CD4-positive, CD25-positive, alpha-beta regulatory T cell (primary cell): Measurements from ENCODE around the gene FBXO34. TPM values are rescaled to one million over a fixed set of nuclear protein-coding genes. Genes with fewer than 3 reads are reported as not detected.

ENCODE experiments used
- ATAC-seq, 2 donors: fragments of 150-1000 bp; cut with Tn5 transposase; one replicate each; pipeline ENCODE4 v1.10.0; 2021; ENCODE audit warnings: low read depth in 2 of 2, moderate number of reproducible peaks in 2 of 2, moderate library complexity in 1 of 2
- DNase-seq, 3 donors: peaks; one replicate each; pipeline versions ENCODE4 v3.0.0 to v3.0.0-alpha.2; 2012 to 2022; ENCODE audit warnings: mixed read lengths in 1 of 3
- H3K27ac ChIP-seq: one replicate; pipeline ENCODE4 v1.7.0; 2013; ENCODE audit warnings: mild to moderate bottlenecking, low read length; ENCODE audit not compliant: insufficient read depth, poor library complexity, severe bottlenecking
- H3K27me3 ChIP-seq: one replicate; pipeline ENCODE4 v1.7.0; 2013; ENCODE audit warnings: low read length; ENCODE audit not compliant: control insufficient read depth, insufficient read depth
- H3K36me3 ChIP-seq: one replicate; pipeline ENCODE4 v1.7.0; 2013; ENCODE audit warnings: mild to moderate bottlenecking, low read length, moderate library complexity; ENCODE audit not compliant: control insufficient read depth, insufficient read depth
- H3K4me1 ChIP-seq: 2 replicates; pipeline ENCODE4 v1.7.0; 2013; ENCODE audit warnings: mild to moderate bottlenecking, low read length; ENCODE audit not compliant: insufficient read depth, control insufficient read depth, poor library complexity, severe bottlenecking
- H3K4me3 ChIP-seq: one replicate; pipeline ENCODE4 v1.7.0; 2013; ENCODE audit warnings: low read depth, mild to moderate bottlenecking, low read length, moderate library complexity
- H3K9me3 ChIP-seq, 2 experiments: 1 replicate in 1 of 2; 2 replicates in 1 of 2; pipeline ENCODE4 v1.7.0; 2013; ENCODE audit warnings: low read length in 2 of 2, mild to moderate bottlenecking in 1 of 2, moderate library complexity in 1 of 2; ENCODE audit not compliant: control insufficient read depth in 2 of 2
- H3K27ac Mint-ChIP-seq, 3 donors: one replicate each; pipeline ENCODE4 v1.8.0; 2020 to 2022; ENCODE audit warnings: mild to moderate bottlenecking in 3 of 3, mixed read lengths in 3 of 3, moderate library complexity in 2 of 3
- H3K27me3 Mint-ChIP-seq: one replicate; pipeline ENCODE4 v1.8.0; 2022; ENCODE audit warnings: mild to moderate bottlenecking, mixed read lengths
- H3K36me3 Mint-ChIP-seq: one replicate; pipeline ENCODE4 v1.8.0; 2020; ENCODE audit warnings: mixed read lengths
- H3K4me1 Mint-ChIP-seq, 4 donors: one replicate each; pipeline ENCODE4 v1.8.0; 2020 to 2022; ENCODE audit warnings: mixed read lengths in 4 of 4, mild to moderate bottlenecking in 1 of 4
- H3K4me3 Mint-ChIP-seq, 4 donors: one replicate each; pipeline ENCODE4 v1.8.0; 2020 to 2022; ENCODE audit warnings: mild to moderate bottlenecking in 4 of 4, mixed read lengths in 4 of 4, moderate library complexity in 3 of 4
- H3K9me3 Mint-ChIP-seq, 7 donors: one replicate each; pipeline ENCODE4 v1.8.0; 2020 to 2022; ENCODE audit warnings: mixed read lengths in 7 of 7, mild to moderate bottlenecking in 3 of 7, moderate library complexity in 2 of 7
- polyA plus RNA-seq, 4 donors: library from polyadenylated mRNA; unstranded; fragments of 300-500 nt; fragmentation: Illumina TruSeq; gene quantifications; one replicate each; pipeline ENCODE4 v1.2.3, GENCODE V29; 2021
- total RNA-seq: library from RNA; stranded (reverse); gene quantifications from one replicate; pipeline ENCODE4 v1.2.3, GENCODE V29; 2022

FBXO34 gene
- total RNA-seq, result 32.4 TPM
- 10 to 100 TPM; 28.8 to 41.6 (median 33.4) TPM for polyA plus RNA-seq

- H3K27me3 ChIP-seq, result no peaks in the 10 kb centered on the region
- peaks cover 14% of the 10 kb centered on the region for H3K27me3 Mint-ChIP-seq
- H3K9me3 Mint-ChIP-seq, result no peaks in the 10 kb centered on the region
- DNase-seq (peak; percentile 98 to 99 (median 99)), ATAC-seq (peak; percentile 92 to 93)
- H3K4me1 ChIP-seq, result peaks cover 17% of the 10 kb centered on the region
- peak within 1 kb of the TSS; percentile 89 for H3K4me3 ChIP-seq
- H3K4me1 Mint-ChIP-seq, result peaks cover 20 to 41% (median 30%) of the 10 kb centered on the region in 4 donors
- H3K9me3 ChIP-seq, result no peaks in the 10 kb centered on the region
- H3K36me3 ChIP-seq, result no peaks in the 10 kb centered on the region
- H3K27ac ChIP-seq, result peak within 1 kb of the TSS; percentile 82
- no peaks in the 10 kb centered on the region for H3K36me3 Mint-ChIP-seq
- peak within 1 kb of the TSS; percentile 90 to 96 (median 93) for H3K27ac Mint-ChIP-seq
- peak within 1 kb of the TSS; percentile 90 to 95 (median 94) for H3K4me3 Mint-ChIP-seq
These were observed at the start of gene FBXO34 for GRCh38 chr14:55270832-55271571. Gene FBXO34 (plus strand): TSS chr14:55271421. CDS start chr14:55350391, 78,970 bp downstream.

GRCh38 chr14:55221968-55222367, 49.3 kb upstream of the FBXO34 start:
- H3K9me3 ChIP-seq, result peaks cover 11% of the 10 kb centered on the region in 2 experiments
- no peak overlapping the region for H3K4me3 ChIP-seq
- Mint-ChIP-seq H3K4me3 (no peak overlapping the region), H3K36me3 (peaks cover 8% of the 10 kb centered on the region), H3K27me3 (peaks cover 16% of the 10 kb centered on the region), H3K9me3 (peaks cover 0 to 13% (median 1%) of the 10 kb centered on the region in 7 donors), H3K27ac (no peak overlapping the region), H3K4me1 (peaks cover 0 to 3% (median 0%) of the 10 kb centered on the region in 4 donors)
- no peak for ATAC-seq
- no peaks in the 10 kb centered on the region for H3K36me3 ChIP-seq
- H3K27ac ChIP-seq, result no peak overlapping the region
- no peaks in the 10 kb centered on the region for H3K4me1 ChIP-seq
- DNase-seq, result no peak
- peaks cover 7% of the 10 kb centered on the region for H3K27me3 ChIP-seq

GRCh38 chr14:55223364-55223763, 47.9 kb upstream of the FBXO34 start:
- peaks cover 15 to 20% of the 10 kb centered on the region in 2 experiments for H3K9me3 ChIP-seq
- H3K4me3 ChIP-seq, result no peak overlapping the region
- DNase-seq (no peak), ATAC-seq (no peak)
- H3K4me3 Mint-ChIP-seq, result no peak overlapping the region
- H3K4me1 Mint-ChIP-seq, result no peaks in the 10 kb centered on the region
- H3K4me1 ChIP-seq, result no peaks in the 10 kb centered on the region
- peaks cover 21% of the 10 kb centered on the region for H3K27me3 Mint-ChIP-seq
- peaks cover 8% of the 10 kb centered on the region for H3K36me3 Mint-ChIP-seq
- H3K27ac ChIP-seq, result no peak overlapping the region
- H3K36me3 ChIP-seq, result no peaks in the 10 kb centered on the region
- peaks cover 0 to 24% (median 4%) of the 10 kb centered on the region in 7 donors for H3K9me3 Mint-ChIP-seq
- H3K27ac Mint-ChIP-seq, result no peak overlapping the region
- peaks cover 7% of the 10 kb centered on the region for H3K27me3 ChIP-seq

GRCh38 chr14:55228261-55228660, 43.0 kb upstream of the FBXO34 start:
- Mint-ChIP-seq H3K36me3 (peaks cover 8% of the 10 kb centered on the region), H3K27ac (no peak overlapping the region), H3K4me1 (no peaks in the 10 kb centered on the region), H3K9me3 (peaks cover 0 to 24% (median 4%) of the 10 kb centered on the region in 7 donors), H3K27me3 (peaks cover 34% of the 10 kb centered on the region), H3K4me3 (no peak overlapping the region)
- ATAC-seq (no peak), DNase-seq (no peak)
- Histone ChIP-seq H3K27ac (no peak overlapping the region), H3K27me3 (peaks cover 11% of the 10 kb centered on the region), H3K36me3 (no peaks in the 10 kb centered on the region), H3K4me3 (no peak overlapping the region), H3K4me1 (no peaks in the 10 kb centered on the region), H3K9me3 (peaks cover 15 to 20% of the 10 kb centered on the region in 2 experiments)

GRCh38 chr14:55233591-55233990, 37.6 kb upstream of the FBXO34 start:
- Mint-ChIP-seq H3K9me3 (peaks cover 0 to 3% (median 0%) of the 10 kb centered on the region in 7 donors), H3K27ac (no peak overlapping the region), H3K4me3 (no peak overlapping the region), H3K27me3 (peaks cover 53% of the 10 kb centered on the region), H3K36me3 (no peaks in the 10 kb centered on the region), H3K4me1 (peaks cover 0 to 4% (median 3%) of the 10 kb centered on the region in 4 donors)
- DNase-seq (no peak), ATAC-seq (no peak)
- Histone ChIP-seq H3K36me3 (no peaks in the 10 kb centered on the region), H3K9me3 (no peaks in the 10 kb centered on the region), H3K4me3 (no peak overlapping the region), H3K27me3 (peaks cover 15% of the 10 kb centered on the region), H3K27ac (no peak overlapping the region), H3K4me1 (no peaks in the 10 kb centered on the region)

- Histone ChIP-seq H3K36me3 (no peaks in the 10 kb centered on the region), H3K27me3 (peaks cover 11% of the 10 kb centered on the region), H3K4me1 (no peaks in the 10 kb centered on the region), H3K27ac (no peak overlapping the region), H3K4me3 (no peak overlapping the region), H3K9me3 (no peaks in the 10 kb centered on the region)
- ATAC-seq (no peak), DNase-seq (no peak)
- Mint-ChIP-seq H3K27me3 (peaks cover 48% of the 10 kb centered on the region), H3K4me1 (peaks cover 2 to 4% (median 3%) of the 10 kb centered on the region in 4 donors), H3K27ac (no peak overlapping the region), H3K4me3 (no peak overlapping the region), H3K36me3 (no peaks in the 10 kb centered on the region), H3K9me3 (peaks cover 0 to 2% (median 0%) of the 10 kb centered on the region in 7 donors)
These were observed 33.1 kb upstream of the FBXO34 start for GRCh38 chr14:55238019-55238680.

- no peaks in the 10 kb centered on the region for H3K36me3 ChIP-seq
- Mint-ChIP-seq H3K9me3 (peaks cover 0 to 2% (median 0%) of the 10 kb centered on the region in 7 donors), H3K27ac (no peak overlapping the region), H3K4me3 (no peak overlapping the region), H3K27me3 (peaks cover 44% of the 10 kb centered on the region), H3K36me3 (no peaks in the 10 kb centered on the region), H3K4me1 (peaks cover 2 to 4% (median 3%) of the 10 kb centered on the region in 4 donors)
- ATAC-seq, result no peak
- no peaks in the 10 kb centered on the region for H3K4me1 ChIP-seq
- H3K4me3 ChIP-seq, result no peak overlapping the region
- H3K9me3 ChIP-seq, result no peaks in the 10 kb centered on the region
- H3K27ac ChIP-seq, result no peak overlapping the region
- no peak for DNase-seq
- H3K27me3 ChIP-seq, result peaks cover 9% of the 10 kb centered on the region
These were observed 31.9 kb upstream of the FBXO34 start for GRCh38 chr14:55239320-55239719.
